Measurements from ENCODE around the gene SYCP1. TPM values are rescaled to one million over a fixed set of nuclear protein-coding genes. Genes with fewer than 3 reads are reported as not detected.

SYCP1 gene
- total RNA-seq, 1 donor from 2014 or later = not detected

DNA sequence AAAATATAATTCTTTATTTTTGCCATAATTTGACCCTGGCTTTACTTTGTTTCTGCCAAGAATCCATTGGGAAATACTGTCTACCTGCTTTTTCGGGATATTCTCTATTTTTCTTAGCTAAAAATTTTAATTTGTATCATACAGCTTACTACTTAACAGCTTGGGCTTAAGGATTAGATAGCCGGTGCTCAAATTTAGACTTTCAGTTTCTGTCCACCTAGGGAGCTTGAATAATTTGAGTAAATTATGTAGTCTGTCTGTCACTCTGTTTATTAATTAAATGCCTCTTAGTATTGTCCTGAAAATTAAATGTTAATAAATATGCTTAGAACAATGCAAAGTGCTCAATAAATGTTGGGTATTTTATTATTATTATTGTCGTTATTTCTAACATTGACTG, 6.7 kb downstream of the SYCP1 start:
- TF ChIP-seq, protein P1, sequence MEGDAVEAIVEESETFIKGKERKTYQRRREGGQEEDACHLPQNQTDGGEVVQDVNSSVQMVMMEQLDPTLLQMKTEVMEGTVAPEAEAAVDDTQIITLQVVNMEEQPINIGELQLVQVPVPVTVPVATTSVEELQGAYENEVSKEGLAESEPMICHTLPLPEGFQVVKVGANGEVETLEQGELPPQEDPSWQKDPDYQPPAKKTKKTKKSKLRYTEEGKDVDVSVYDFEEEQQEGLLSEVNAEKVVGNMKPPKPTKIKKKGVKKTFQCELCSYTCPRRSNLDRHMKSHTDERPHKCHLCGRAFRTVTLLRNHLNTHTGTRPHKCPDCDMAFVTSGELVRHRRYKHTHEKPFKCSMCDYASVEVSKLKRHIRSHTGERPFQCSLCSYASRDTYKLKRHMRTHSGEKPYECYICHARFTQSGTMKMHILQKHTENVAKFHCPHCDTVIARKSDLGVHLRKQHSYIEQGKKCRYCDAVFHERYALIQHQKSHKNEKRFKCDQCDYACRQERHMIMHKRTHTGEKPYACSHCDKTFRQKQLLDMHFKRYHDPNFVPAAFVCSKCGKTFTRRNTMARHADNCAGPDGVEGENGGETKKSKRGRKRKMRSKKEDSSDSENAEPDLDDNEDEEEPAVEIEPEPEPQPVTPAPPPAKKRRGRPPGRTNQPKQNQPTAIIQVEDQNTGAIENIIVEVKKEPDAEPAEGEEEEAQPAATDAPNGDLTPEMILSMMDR (conservative IDR thresholded peaks at IDR 0.05) = no peak
- Mint-ChIP-seq H3K4me3 (no peak overlapping the region), H3K36me3 (ENCODE audit: low read depth) (no peaks in the 10 kb centered on the region), H3K9me3 (no peaks in the 10 kb centered on the region), H3K27ac (ENCODE audit: unreplicated experiment) (no peak overlapping the region), H3K4me1 (no peaks in the 10 kb centered on the region), H3K27me3 (ENCODE audit: low read depth) (peaks cover 15% of the 10 kb centered on the region)
- no peak for DNase-seq (ENCODE audit: low read depth, low spot score)

GRCh38 chr1:114892194-114892918, 37.7 kb downstream of the SYCP1 start:
- H3K27ac Mint-ChIP-seq (ENCODE audit: unreplicated experiment) = no peak overlapping the region
- no peak for DNase-seq (ENCODE audit: low read depth, low spot score)
- no peaks in the 10 kb centered on the region for H3K36me3 Mint-ChIP-seq (ENCODE audit: low read depth)
- no peaks in the 10 kb centered on the region for H3K4me1 Mint-ChIP-seq
- H3K9me3 Mint-ChIP-seq = no peaks in the 10 kb centered on the region
- H3K27me3 Mint-ChIP-seq (ENCODE audit: low read depth) = peaks cover 10% of the 10 kb centered on the region
- TF ChIP-seq, protein P1 (conservative IDR thresholded peaks at IDR 0.05) = no peak
- no peak overlapping the region for H3K4me3 Mint-ChIP-seq

- no peak overlapping the region for H3K27ac Mint-ChIP-seq (ENCODE audit: unreplicated experiment)
- no peak overlapping the region for H3K4me3 Mint-ChIP-seq
- H3K9me3 Mint-ChIP-seq = no peaks in the 10 kb centered on the region
- TF ChIP-seq, protein P1 (conservative IDR thresholded peaks at IDR 0.05) = no peak
- H3K4me1 Mint-ChIP-seq = peaks cover 3% of the 10 kb centered on the region
- peaks cover 10% of the 10 kb centered on the region for H3K27me3 Mint-ChIP-seq (ENCODE audit: low read depth)
- H3K36me3 Mint-ChIP-seq (ENCODE audit: low read depth) = no peaks in the 10 kb centered on the region
- no peak for DNase-seq (ENCODE audit: low read depth, low spot score)
Measured at GRCh38 chr1:114896795-114897194, 42.1 kb downstream of the SYCP1 start.

DNA sequence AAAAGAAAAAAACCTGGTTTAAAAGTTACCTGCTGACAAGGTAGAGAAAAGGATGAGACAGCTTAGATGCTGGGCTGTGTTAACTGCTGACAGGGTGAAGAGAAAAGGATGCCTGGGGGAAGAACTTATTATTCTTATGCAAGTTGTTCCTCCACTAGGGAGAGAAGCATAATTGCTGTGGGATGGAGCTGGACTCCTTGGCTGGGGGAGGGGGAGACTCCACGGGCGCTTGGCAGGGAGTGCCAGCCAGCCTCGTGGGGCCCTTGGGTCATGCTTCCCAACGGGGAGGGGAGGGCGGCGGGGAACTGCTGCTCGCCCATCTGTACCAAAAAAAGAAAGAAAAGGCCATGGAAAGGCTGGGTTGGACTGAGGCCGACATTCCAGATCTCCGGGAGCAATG, 47.2 kb downstream of the SYCP1 start:
- Mint-ChIP-seq H3K4me3 (no peak overlapping the region), H3K27me3 (ENCODE audit: low read depth) (peaks cover 3% of the 10 kb centered on the region), H3K27ac (ENCODE audit: unreplicated experiment) (no peak overlapping the region), H3K9me3 (no peaks in the 10 kb centered on the region), H3K36me3 (ENCODE audit: low read depth) (no peaks in the 10 kb centered on the region), H3K4me1 (peaks cover 8% of the 10 kb centered on the region)
- DNase-seq (ENCODE audit: low read depth, low spot score) = no peak
- TF ChIP-seq, protein P1 (conservative IDR thresholded peaks at IDR 0.05) = no peak

DNA sequence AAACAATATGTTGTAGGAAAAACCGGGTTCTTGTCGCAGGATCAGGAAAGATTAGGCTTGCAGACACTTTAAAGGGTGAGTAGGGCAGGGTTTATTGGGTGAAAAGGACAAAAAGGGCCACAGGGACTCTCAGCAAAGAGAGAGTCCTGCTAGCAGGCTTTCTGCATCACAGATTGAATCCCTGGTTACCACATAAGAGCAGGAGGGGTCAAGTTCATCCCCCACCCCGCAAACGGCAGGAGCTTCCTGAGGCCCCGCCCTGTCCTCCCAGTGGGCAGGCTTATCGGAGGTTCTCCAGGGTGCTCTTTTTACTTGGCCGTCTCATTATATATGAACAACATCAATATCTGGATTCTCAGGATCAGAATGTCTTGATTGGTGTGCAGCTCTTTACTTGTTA, 47.7 kb downstream of the SYCP1 start:
- DNase-seq (ENCODE audit: low read depth, low spot score) = no peak
- H3K36me3 Mint-ChIP-seq (ENCODE audit: low read depth) = no peaks in the 10 kb centered on the region
- TF ChIP-seq, protein P1 (conservative IDR thresholded peaks at IDR 0.05) = no peak
- H3K27me3 Mint-ChIP-seq (ENCODE audit: low read depth) = peaks cover 3% of the 10 kb centered on the region
- H3K4me3 Mint-ChIP-seq = no peak overlapping the region
- no peak overlapping the region for H3K27ac Mint-ChIP-seq (ENCODE audit: unreplicated experiment)
- H3K4me1 Mint-ChIP-seq = peaks cover 8% of the 10 kb centered on the region
- H3K9me3 Mint-ChIP-seq = no peaks in the 10 kb centered on the region

All from neural crest cell (in vitro differentiated cells).